Measurements from ENCODE around the gene KCNK6. TPM values are rescaled to one million over a fixed set of nuclear protein-coding genes. Genes with fewer than 3 reads are reported as not detected.

The KCNK6 gene
- total RNA-seq, 1 donor from 2014 or later, result 15.8 TPM

GRCh38 chr19:38280030-38280921 is 39.4 kb upstream of the KCNK6 start:
- TF ChIP-seq, protein P1, sequence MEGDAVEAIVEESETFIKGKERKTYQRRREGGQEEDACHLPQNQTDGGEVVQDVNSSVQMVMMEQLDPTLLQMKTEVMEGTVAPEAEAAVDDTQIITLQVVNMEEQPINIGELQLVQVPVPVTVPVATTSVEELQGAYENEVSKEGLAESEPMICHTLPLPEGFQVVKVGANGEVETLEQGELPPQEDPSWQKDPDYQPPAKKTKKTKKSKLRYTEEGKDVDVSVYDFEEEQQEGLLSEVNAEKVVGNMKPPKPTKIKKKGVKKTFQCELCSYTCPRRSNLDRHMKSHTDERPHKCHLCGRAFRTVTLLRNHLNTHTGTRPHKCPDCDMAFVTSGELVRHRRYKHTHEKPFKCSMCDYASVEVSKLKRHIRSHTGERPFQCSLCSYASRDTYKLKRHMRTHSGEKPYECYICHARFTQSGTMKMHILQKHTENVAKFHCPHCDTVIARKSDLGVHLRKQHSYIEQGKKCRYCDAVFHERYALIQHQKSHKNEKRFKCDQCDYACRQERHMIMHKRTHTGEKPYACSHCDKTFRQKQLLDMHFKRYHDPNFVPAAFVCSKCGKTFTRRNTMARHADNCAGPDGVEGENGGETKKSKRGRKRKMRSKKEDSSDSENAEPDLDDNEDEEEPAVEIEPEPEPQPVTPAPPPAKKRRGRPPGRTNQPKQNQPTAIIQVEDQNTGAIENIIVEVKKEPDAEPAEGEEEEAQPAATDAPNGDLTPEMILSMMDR (IDR thresholded peaks at IDR 0.05; ENCODE audit: unreplicated experiment), result no peak
- Mint-ChIP-seq H3K27me3 (ENCODE audit: unreplicated experiment) (no peaks in the 10 kb centered on the region), H3K4me3 (ENCODE audit: unreplicated experiment) (no peak overlapping the region), H3K36me3 (ENCODE audit: low read depth, unreplicated experiment) (no peaks in the 10 kb centered on the region), H3K9me3 (ENCODE audit: unreplicated experiment) (no peaks in the 10 kb centered on the region), H3K27ac (ENCODE audit: unreplicated experiment) (no peak overlapping the region), H3K4me1 (ENCODE audit: unreplicated experiment) (peaks cover 17% of the 10 kb centered on the region)
- DNase-seq (ENCODE audit: low spot score), result no peak

GRCh38 chr19:38281811-38282566 is 37.7 kb upstream of the KCNK6 start:
- Mint-ChIP-seq H3K4me3 (ENCODE audit: unreplicated experiment) (no peak overlapping the region), H3K4me1 (ENCODE audit: unreplicated experiment) (peaks cover 17% of the 10 kb centered on the region), H3K36me3 (ENCODE audit: low read depth, unreplicated experiment) (no peaks in the 10 kb centered on the region), H3K27ac (ENCODE audit: unreplicated experiment) (no peak overlapping the region), H3K9me3 (ENCODE audit: unreplicated experiment) (no peaks in the 10 kb centered on the region), H3K27me3 (ENCODE audit: unreplicated experiment) (no peaks in the 10 kb centered on the region)
- DNase-seq (ENCODE audit: low spot score), result no peak
- TF ChIP-seq, protein P1 (IDR thresholded peaks at IDR 0.05; ENCODE audit: unreplicated experiment), result no peak

- H3K27me3 Mint-ChIP-seq (ENCODE audit: unreplicated experiment), result no peaks in the 10 kb centered on the region
- H3K4me1 Mint-ChIP-seq (ENCODE audit: unreplicated experiment), result peaks cover 12% of the 10 kb centered on the region
- H3K4me3 Mint-ChIP-seq (ENCODE audit: unreplicated experiment), result no peak overlapping the region
- DNase-seq (ENCODE audit: low spot score), result no peak
- TF ChIP-seq, protein P1 (IDR thresholded peaks at IDR 0.05; ENCODE audit: unreplicated experiment), result no peak
- no peak overlapping the region for H3K27ac Mint-ChIP-seq (ENCODE audit: unreplicated experiment)
- peaks cover 5% of the 10 kb centered on the region for H3K36me3 Mint-ChIP-seq (ENCODE audit: low read depth, unreplicated experiment)
- H3K9me3 Mint-ChIP-seq (ENCODE audit: unreplicated experiment), result no peaks in the 10 kb centered on the region
Measured at GRCh38 chr19:38283271-38283670, 36.4 kb upstream of the KCNK6 start.

DNA sequence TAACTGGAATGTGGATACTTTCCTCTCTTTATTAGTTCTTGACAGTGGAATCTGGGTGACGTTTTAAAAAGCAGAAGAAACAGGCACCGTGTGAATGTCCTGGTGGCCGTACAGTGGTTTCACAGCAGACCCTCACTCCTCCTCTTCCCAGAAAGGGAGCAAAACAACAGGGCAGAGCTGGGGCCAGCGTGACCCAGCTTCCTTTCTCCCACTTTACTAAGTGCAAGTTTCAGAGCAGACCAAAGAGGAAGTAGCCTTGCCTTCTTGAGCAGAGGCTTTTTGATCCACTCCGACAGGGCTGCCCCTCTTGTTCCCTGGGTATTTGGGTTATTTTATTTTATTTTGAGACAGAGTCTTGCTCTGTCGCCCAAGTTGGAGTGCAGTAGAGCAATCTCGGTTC is 35.2 kb upstream of the KCNK6 start:
- no peaks in the 10 kb centered on the region for H3K27me3 Mint-ChIP-seq (ENCODE audit: unreplicated experiment)
- peaks cover 5% of the 10 kb centered on the region for H3K36me3 Mint-ChIP-seq (ENCODE audit: low read depth, unreplicated experiment)
- no peaks in the 10 kb centered on the region for H3K9me3 Mint-ChIP-seq (ENCODE audit: unreplicated experiment)
- no peak overlapping the region for H3K4me3 Mint-ChIP-seq (ENCODE audit: unreplicated experiment)
- no peak overlapping the region for H3K27ac Mint-ChIP-seq (ENCODE audit: unreplicated experiment)
- DNase-seq (ENCODE audit: low spot score), result no peak
- peaks cover 11% of the 10 kb centered on the region for H3K4me1 Mint-ChIP-seq (ENCODE audit: unreplicated experiment)
- TF ChIP-seq, protein P1 (IDR thresholded peaks at IDR 0.05; ENCODE audit: unreplicated experiment), result no peak
